Hematopoietic multipotent progenitor cell treated with erythropoietin and hydrocortisone succinate and interleukin-3 and kit ligand, for 8 days (in vitro differentiated cells): ENCODE results near the gene OXGR1.
"Not testable (repeated sequence)": the region's sequence is repeated elsewhere in the genome, so short reads cannot be mapped to it uniquely, and the experiment has no call there.

Experiments
- DNase-seq: peaks from one replicate; pipeline ENCODE4 v3.0.0-alpha.2; 2015

Gene OXGR1

GRCh38 chr13:97004886-97005285 lies 10.6 kb upstream of the OXGR1 start:
- DNase-seq: no peak

- no peak for DNase-seq
These were observed 10.0 kb upstream of the OXGR1 start for GRCh38 chr13:97004096-97004876.

- DNase-seq: no peak
These were observed 8.8 kb upstream of the OXGR1 start for GRCh38 chr13:97003071-97003470.

- DNase-seq: no peak
These were observed 8.3 kb upstream of the OXGR1 start for GRCh38 chr13:97002581-97002980.

- DNase-seq: no peak
These were observed 7.4 kb upstream of the OXGR1 start for GRCh38 chr13:97001636-97002035.

GRCh38 chr13:97000295-97000925 lies 6.1 kb upstream of the OXGR1 start:
- DNase-seq: no peak

GRCh38 chr13:96999091-96999490 lies 4.8 kb upstream of the OXGR1 start:
- DNase-seq: no peak

- no peak for DNase-seq
These were observed 3.8 kb upstream of the OXGR1 start for GRCh38 chr13:96998051-96998450.

- no peak for DNase-seq
These were observed 2.6 kb upstream of the OXGR1 start for GRCh38 chr13:96996886-96997285.

GRCh38 chr13:96996107-96996506 lies 1.8 kb upstream of the OXGR1 start:
- DNase-seq: no peak

- DNase-seq: no peak
These were observed 575 bp upstream of the OXGR1 start for GRCh38 chr13:96994858-96995243.

- DNase-seq: no peak
These were observed 651 bp downstream of the OXGR1 start for GRCh38 chr13:96993634-96994016.

- no peak for DNase-seq
These were observed 1.6 kb downstream of the OXGR1 start for GRCh38 chr13:96992633-96993032.

GRCh38 chr13:96991072-96991471 lies 3.2 kb downstream of the OXGR1 start:
- no peak for DNase-seq

GRCh38 chr13:96988441-96988840 lies 5.8 kb downstream of the OXGR1 start:
- DNase-seq: no peak

- peak; percentile 3 for DNase-seq
These were observed 10.2 kb downstream of the OXGR1 start for GRCh38 chr13:96984051-96984508.

- no peak for DNase-seq
These were observed 11.6 kb downstream of the OXGR1 start for GRCh38 chr13:96982672-96983071.

- DNase-seq: not testable (repeated sequence)
These were observed 14.4 kb downstream of the OXGR1 start for GRCh38 chr13:96979861-96980260.

GRCh38 chr13:96968027-96968426 lies 26.2 kb downstream of the OXGR1 start:
- no peak for DNase-seq

GRCh38 chr13:96967248-96967745 lies 27.0 kb downstream of the OXGR1 start:
- DNase-seq: no peak

- no peak for DNase-seq
These were observed 27.7 kb downstream of the OXGR1 start for GRCh38 chr13:96966415-96967102.

- DNase-seq: no peak
These were observed 30.3 kb downstream of the OXGR1 start for GRCh38 chr13:96963786-96964475.

GRCh38 chr13:96960379-96960778 lies 33.9 kb downstream of the OXGR1 start:
- DNase-seq: no peak
